Keratinocyte (primary cell): ENCODE data around the gene ST8SIA1. TPM values are rescaled to one million over a fixed set of nuclear protein-coding genes. Genes with fewer than 3 reads are reported as not detected.

Experiments
- DNase-seq: peaks from one replicate; pipeline ENCODE4 v3.0.0-alpha.2; 2011; ENCODE audit warnings: low read depth, missing footprints, low spot score
- FAIRE-seq: peaks from 2 replicates; lab custom pipeline; 2011; peaks lifted over from hg19 to GRCh38; lab: Jason Lieb, UNC
- H2AFZ ChIP-seq: 2 replicates; pipeline ENCODE4 v1.6.0; 2012; ENCODE audit warnings: low read length, control low read depth, inconsistent platforms; ENCODE audit not compliant: control insufficient read depth
- H3K27ac ChIP-seq: 2 replicates; pipeline ENCODE4 v1.5.1; 2011; ENCODE audit warnings: low read length; ENCODE audit not compliant: control insufficient read depth, insufficient read depth
- H3K27me3 ChIP-seq: 3 replicates; pipeline ENCODE4 v1.6.0; 2011; ENCODE audit warnings: low read length; ENCODE audit not compliant: control insufficient read depth, insufficient read depth; ENCODE audit errors: extremely low read depth
- H3K36me3 ChIP-seq, 2 experiments: 2 replicates in 1 of 2; 3 replicates in 1 of 2; pipeline ENCODE4 v1.5.1; 2011; ENCODE audit warnings: low read length in 2 of 2, mild to moderate bottlenecking in 1 of 2; ENCODE audit not compliant: control insufficient read depth in 2 of 2, insufficient read depth in 2 of 2; ENCODE audit errors: extremely low read depth in 1 of 2
- H3K4me1 ChIP-seq: 3 replicates; pipeline ENCODE4 v1.5.1; 2011; ENCODE audit warnings: low read length; ENCODE audit not compliant: control insufficient read depth, insufficient read depth; ENCODE audit errors: extremely low read depth
- H3K4me2 ChIP-seq: 3 replicates; pipeline ENCODE4 v1.6.0; 2011; ENCODE audit warnings: low read depth, low read length; ENCODE audit not compliant: control insufficient read depth, insufficient read depth; ENCODE audit errors: extremely low read depth
- H3K4me3 ChIP-seq, 3 experiments: fragments of 200-600 bp in 1 of 3; sonication (generic) in 1 of 3; 2 replicates in 2 of 3; 3 replicates in 1 of 3; pipeline ENCODE4 v1.5.1; 2011 to 2016; ENCODE audit warnings: low read length in 3 of 3, mild to moderate bottlenecking in 3 of 3, control low read depth in 2 of 3, inconsistent platforms in 1 of 3, low read depth in 1 of 3, mixed read lengths in 1 of 3, mixed run types in 1 of 3, moderate library complexity in 1 of 3; ENCODE audit not compliant: control insufficient read depth in 2 of 3, insufficient read depth in 2 of 3; ENCODE audit errors: extremely low read depth in 1 of 3
- H3K79me2 ChIP-seq: 2 replicates; pipeline ENCODE4 v1.6.0; 2012; ENCODE audit warnings: low read length; ENCODE audit not compliant: control insufficient read depth, insufficient read depth
- H3K9ac ChIP-seq: 3 replicates; pipeline ENCODE4 v1.6.0; 2011; ENCODE audit warnings: low read length; ENCODE audit not compliant: control insufficient read depth, insufficient read depth; ENCODE audit errors: extremely low read depth
- H3K9me1 ChIP-seq: 3 replicates; pipeline ENCODE4 v1.6.0; 2011; ENCODE audit warnings: low read length; ENCODE audit not compliant: control insufficient read depth, insufficient read depth; ENCODE audit errors: extremely low read depth
- H3K9me3 ChIP-seq: 2 replicates; pipeline ENCODE4 v1.5.1; 2012; ENCODE audit warnings: low read depth, low read length; ENCODE audit not compliant: control insufficient read depth
- H4K20me1 ChIP-seq: 3 replicates; pipeline ENCODE4 v1.6.0; 2011; ENCODE audit warnings: low read length; ENCODE audit not compliant: control insufficient read depth, insufficient read depth; ENCODE audit errors: extremely low read depth
- CTCF ChIP-seq, 3 experiments: IDR thresholded peaks in 1 of 3; conservative IDR thresholded peaks in 1 of 3; optimal IDR thresholded peaks in 1 of 3; 2 replicates in 2 of 3; 3 replicates in 1 of 3; pipeline versions ENCODE3 to v1.5.1; 2011; ENCODE audit warnings: low read length in 3 of 3, mild to moderate bottlenecking in 3 of 3, moderate library complexity in 2 of 3, control low read depth in 1 of 3, inconsistent platforms in 1 of 3; ENCODE audit not compliant: insufficient read depth in 2 of 3; ENCODE audit errors: extremely low read depth in 1 of 3
- EZH2 ChIP-seq: IDR thresholded peaks from one replicate; pipeline ENCODE4 v1.6.1; 2012; ENCODE audit warnings: inconsistent platforms, mild to moderate bottlenecking, low read length, moderate library complexity
- dilution Hi-C: fragments of 300-500 bp; cut with MboI; formaldehyde crosslinking; loops from one replicate; pipeline ENCODE4 v1.7.0; 2020; ENCODE audit warnings: low sequenced_read_pairs; ENCODE audit not compliant: extremely low pct_ligation_motif_present
- polyA plus RNA-seq, 5 experiments: library from polyadenylated mRNA; depleted of rRNA in 3 of 5; stranded (reverse) in 3 of 5; stranded (forward) in 1 of 5; unstranded in 1 of 5; fragments of >200 nt; gene quantifications; 1 replicate in 1 of 5; 2 replicates in 3 of 5; 3 replicates in 1 of 5; pipeline versions ENCODE4 v1.2.1 to v1.2.3, GENCODE V29; 2011 to 2012; ENCODE audit warnings: missing spikeins in 2 of 5, low read depth in 1 of 5, low replicate concordance in 1 of 5

Gene ST8SIA1
- polyA plus RNA-seq, 1 donor (not counting 4 experiments of a cell fraction or from before 2014, with no cell fraction given), result 0.50 TPM

- Histone ChIP-seq H3K4me1 (peaks cover 3% of the 10 kb centered on the region), H2AFZ (no peak overlapping the region), H3K27ac (no peak overlapping the region), H3K9ac (no peak overlapping the region), H4K20me1 (no peaks in the 10 kb centered on the region), H3K9me3 (no peaks in the 10 kb centered on the region), H3K4me3 (no peak overlapping the region), H3K9me1 (no peaks in the 10 kb centered on the region), H3K27me3 (no peaks in the 10 kb centered on the region), H3K4me2 (no peak overlapping the region), H3K36me3 (no peaks in the 10 kb centered on the region), H3K79me2 (no peaks in the 10 kb centered on the region)
- TF ChIP-seq EZH2 (no peak), CTCF (optimal IDR thresholded peaks at IDR 0.05 in 1 of 3, IDR thresholded peaks at IDR 0.05 in 1 of 3, conservative IDR thresholded peaks at IDR 0.05 in 1 of 3; ENCODE audit: extremely low read depth in 1 of 3, insufficient read depth in 2 of 3, low read length in 3 of 3) (no peak)
- DNase-seq, result no peak
- dilution Hi-C loops, result no loop called here
- FAIRE-seq, result no peak
These were observed 91.8 kb downstream of the ST8SIA1 start for GRCh38 chr12:22242726-22243125.

- no peak overlapping the region for H3K4me2 ChIP-seq
- H3K27me3 ChIP-seq, result no peaks in the 10 kb centered on the region
- H3K27ac ChIP-seq, result no peak overlapping the region
- DNase-seq, result no peak
- H3K9me1 ChIP-seq, result no peaks in the 10 kb centered on the region
- no peak overlapping the region for H3K4me3 ChIP-seq
- no peak overlapping the region for H3K9ac ChIP-seq
- no peaks in the 10 kb centered on the region for H3K4me1 ChIP-seq
- no peaks in the 10 kb centered on the region for H3K79me2 ChIP-seq
- no peak overlapping the region for H2AFZ ChIP-seq
- H3K9me3 ChIP-seq, result no peaks in the 10 kb centered on the region
- no peak for TF ChIP-seq EZH2
- no peak for TF ChIP-seq CTCF (optimal IDR thresholded peaks at IDR 0.05 in 1 of 3, IDR thresholded peaks at IDR 0.05 in 1 of 3, conservative IDR thresholded peaks at IDR 0.05 in 1 of 3; ENCODE audit: extremely low read depth in 1 of 3, insufficient read depth in 2 of 3, low read length in 3 of 3)
- no peaks in the 10 kb centered on the region for H4K20me1 ChIP-seq
- dilution Hi-C loops, result no loop called here
- peak; percentile 5 for FAIRE-seq
- no peaks in the 10 kb centered on the region for H3K36me3 ChIP-seq
These were observed 96.3 kb downstream of the ST8SIA1 start for GRCh38 chr12:22238211-22238610.
